ENCODE measurements around the gene ANKS3. TPM values are rescaled to one million over a fixed set of nuclear protein-coding genes. Genes with fewer than 3 reads are reported as not detected.
A peak's percentile ranks its signal among the peaks of the same experiment; 100 is the strongest.

The ANKS3 gene
- total and polyA plus RNA-seq, 10 of the 15 experiments (the other 5 are each of a cell fraction or from before 2014, with no cell fraction given) = 0.29 to 14.2 (median 8.5) TPM

DNA sequence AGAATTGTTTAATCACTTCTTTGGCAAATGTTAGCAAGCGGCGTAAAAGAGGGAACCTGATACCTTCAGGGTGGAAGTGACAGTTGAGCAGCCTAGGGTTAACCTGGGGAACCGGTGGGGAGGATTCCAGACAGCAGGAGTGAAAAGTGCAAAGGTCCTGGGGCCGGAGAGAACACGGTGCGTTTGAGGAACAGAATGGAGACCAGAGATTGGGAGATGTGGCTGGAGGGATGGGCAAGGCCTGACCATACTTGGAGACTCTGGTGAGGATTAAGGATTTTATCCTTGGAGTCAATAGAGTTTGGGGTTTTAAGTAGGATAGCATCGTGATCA is 35.2 kb upstream of the ANKS3 start:
- TF ChIP-seq GATAD2B (conservative IDR thresholded peaks at IDR 0.05; ENCODE audit: low read depth) (no peak), POLR2A (IDR thresholded peaks at IDR 0.05; ENCODE audit: low read depth, low read length) (no peak), NR2F1 (conservative IDR thresholded peaks at IDR 0.05) (no peak), HDAC6 (IDR thresholded peaks at IDR 0.05; ENCODE audit: unreplicated experiment) (no peak), SUPT20H (IDR thresholded peaks at IDR 0.05; ENCODE audit: borderline replicate concordance, control insufficient read depth, low read depth, low read length) (no peak), TAF1 (IDR thresholded peaks at IDR 0.05; ENCODE audit: borderline replicate concordance, low read depth, low read length) (no peak), KDM1A (IDR thresholded peaks at IDR 0.05; ENCODE audit: borderline replicate concordance) (no peak), CHD2 (IDR thresholded peaks at IDR 0.05; ENCODE audit: borderline replicate concordance, low read depth, low read length) (no peak), TCF3 (IDR thresholded peaks at IDR 0.05; ENCODE audit: borderline replicate concordance, insufficient read depth, low read depth, low read length) (no peak), RAD21 (IDR thresholded peaks at IDR 0.05; ENCODE audit: insufficient read depth, low read depth, low read length) (no peak), FOXK2 (IDR thresholded peaks at IDR 0.05) (no peak), ZSCAN29 (IDR thresholded peaks at IDR 0.05) (no peak)
- TF ChIP-seq, protein P1, sequence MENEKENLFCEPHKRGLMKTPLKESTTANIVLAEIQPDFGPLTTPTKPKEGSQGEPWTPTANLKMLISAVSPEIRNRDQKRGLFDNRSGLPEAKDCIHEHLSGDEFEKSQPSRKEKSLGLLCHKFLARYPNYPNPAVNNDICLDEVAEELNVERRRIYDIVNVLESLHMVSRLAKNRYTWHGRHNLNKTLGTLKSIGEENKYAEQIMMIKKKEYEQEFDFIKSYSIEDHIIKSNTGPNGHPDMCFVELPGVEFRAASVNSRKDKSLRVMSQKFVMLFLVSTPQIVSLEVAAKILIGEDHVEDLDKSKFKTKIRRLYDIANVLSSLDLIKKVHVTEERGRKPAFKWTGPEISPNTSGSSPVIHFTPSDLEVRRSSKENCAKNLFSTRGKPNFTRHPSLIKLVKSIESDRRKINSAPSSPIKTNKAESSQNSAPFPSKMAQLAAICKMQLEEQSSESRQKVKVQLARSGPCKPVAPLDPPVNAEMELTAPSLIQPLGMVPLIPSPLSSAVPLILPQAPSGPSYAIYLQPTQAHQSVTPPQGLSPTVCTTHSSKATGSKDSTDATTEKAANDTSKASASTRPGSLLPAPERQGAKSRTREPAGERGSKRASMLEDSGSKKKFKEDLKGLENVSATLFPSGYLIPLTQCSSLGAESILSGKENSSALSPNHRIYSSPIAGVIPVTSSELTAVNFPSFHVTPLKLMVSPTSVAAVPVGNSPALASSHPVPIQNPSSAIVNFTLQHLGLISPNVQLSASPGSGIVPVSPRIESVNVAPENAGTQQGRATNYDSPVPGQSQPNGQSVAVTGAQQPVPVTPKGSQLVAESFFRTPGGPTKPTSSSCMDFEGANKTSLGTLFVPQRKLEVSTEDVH (IDR thresholded peaks at IDR 0.05; ENCODE audit: low read depth, partially characterized antibody) = no peak
- no peak for FAIRE-seq
- H4K20me1 ChIP-seq (ENCODE audit: control insufficient read depth, insufficient read depth) = no peaks in the 10 kb centered on the region
- H3K9ac ChIP-seq (ENCODE audit: control insufficient read depth, insufficient read depth, low read length) = no peak overlapping the region
- H3K36me3 ChIP-seq (ENCODE audit: control insufficient read depth in 2 of 2, insufficient read depth in 2 of 2, low read length in 1 of 2) = no peaks in the 10 kb centered on the region; a peak in 1 of 4 replicates
- ChIA-PET SMC1A (ENCODE audit: uncharacterized antibody, unreplicated experiment) (interaction anchor here (0.6 to 3.4 kb wide), 3 partner anchors 35 to 83 kb away, joined by 3 to 15 read pairs (median 3); partner anchors contain the start of genes ANKS3 and DNAAF8), CTCF (interaction anchor here (1.0 to 1.4 kb wide), 3 partner anchors 31 to 34 kb away, joined by 3 to 7 read pairs (median 3); partner anchors contain the start of genes DNAAF8 and ROGDI), RAD21 (ENCODE audit: unreplicated experiment) (interaction anchor here (0.6 to 2.0 kb wide), 4 partner anchors 16 to 35 kb away, joined by 3 to 18 read pairs (median 4); partner anchors contain the start of genes ANKS3 and DNAAF8), POLR2A (interaction anchor here (1.3 to 2.8 kb wide), 4 partner anchors 22 to 153 kb away, joined by 5 to 15 read pairs (median 8); partner anchors contain the start of genes ANKS3 and DNAAF8)
- no peaks in the 10 kb centered on the region for H3K9me3 ChIP-seq (replicated peaks; ENCODE audit: control insufficient read depth, insufficient read depth, low read length)
- H2AFZ ChIP-seq (ENCODE audit: control insufficient read depth, low read depth, low read length) = peak overlapping the region; percentile 80
- DNase-seq (ENCODE audit: low read depth, low spot score) = no peak
- H3K27me3 ChIP-seq (replicated peaks in 1 of 2; ENCODE audit: control insufficient read depth in 2 of 2, insufficient read depth in 2 of 2, low read length in 1 of 2) = no peaks in the 10 kb centered on the region
- WGBS (ENCODE audit: insufficient coverage, insufficient replicate concordance, low lambda C conversion rate, missing lambda C conversion rate) = 63% methylated on average over 7 of the region's 7 CpGs
- H3K4me2 ChIP-seq (ENCODE audit: control insufficient read depth, insufficient read depth) = peak overlapping the region; percentile 14
- no peak for ATAC-seq
- H3K79me2 ChIP-seq (ENCODE audit: control insufficient read depth, insufficient read depth, low read length) = peaks cover 18% of the 10 kb centered on the region
- in situ Hi-C loops (cut with MboI) (no loop called here), intact Hi-C loops (cut with micrococcal nuclease; ENCODE audit: unreplicated experiment) (loop anchor here (2.0 kb wide), 3 partner anchors 34 to 78 kb away; partner anchors contain the start of genes ANKS3, DNAAF8, GLYR1 and ROGDI)
- no peak overlapping the region for H3K27ac ChIP-seq (ENCODE audit: control insufficient read depth, insufficient read depth)
- peak overlapping the region; percentile 91 for H3K4me3 ChIP-seq
- no TSS peak for BruUV-seq (replicated peaks)
- peaks cover 8% of the 10 kb centered on the region; the same call in 1 of the 2 replicates for H3K4me1 ChIP-seq (ENCODE audit: control insufficient read depth, insufficient read depth, low read length)
